GM18873 (cell line): ENCODE data around the gene PSMA6.
"Not testable (repeated sequence)": the region's sequence is repeated elsewhere in the genome, so short reads cannot be mapped to it uniquely, and the experiment has no call there.

Experiments
- ATAC-seq: cut with Tn5 transposase; IDR thresholded peaks from one replicate; pipeline ENCODE4 v1.9.1; 2021; ENCODE audit warnings: mild to moderate bottlenecking, moderate library complexity, moderate number of reproducible peaks; ENCODE audit not compliant: unreplicated experiment, low FRiP score

PSMA6 gene

GRCh38 chr14:35341454-35341750 is 49.2 kb downstream of the PSMA6 start:
- ATAC-seq, result no peak

- no peak for ATAC-seq
Measured at GRCh38 chr14:35341751-35342488, 49.7 kb downstream of the PSMA6 start.

- ATAC-seq, result no peak
Measured at GRCh38 chr14:35342489-35343010, 50.4 kb downstream of the PSMA6 start.

GRCh38 chr14:35343702-35344101 is 51.5 kb downstream of the PSMA6 start:
- no peak for ATAC-seq

- no peak for ATAC-seq
Measured at GRCh38 chr14:35344107-35344807, 52.1 kb downstream of the PSMA6 start.

GRCh38 chr14:35346738-35347322 is 54.6 kb downstream of the PSMA6 start:
- ATAC-seq, result no peak

GRCh38 chr14:35347323-35348043 is 55.3 kb downstream of the PSMA6 start:
- ATAC-seq, result no peak

GRCh38 chr14:35348044-35348380 is 55.8 kb downstream of the PSMA6 start:
- not testable (repeated sequence) for ATAC-seq

- ATAC-seq, result no peak
Measured at GRCh38 chr14:35349496-35350365, 57.5 kb downstream of the PSMA6 start.

- ATAC-seq, result no peak
Measured at GRCh38 chr14:35351497-35351896, 59.3 kb downstream of the PSMA6 start.

GRCh38 chr14:35351897-35352273 is 59.7 kb downstream of the PSMA6 start:
- ATAC-seq, result no peak

- ATAC-seq, result no peak
Measured at GRCh38 chr14:35352274-35353233, 60.4 kb downstream of the PSMA6 start.

- ATAC-seq, result no peak
Measured at GRCh38 chr14:35353409-35354172, 61.4 kb downstream of the PSMA6 start.

- not testable (repeated sequence) for ATAC-seq
Measured at GRCh38 chr14:35355235-35355634, 63.1 kb downstream of the PSMA6 start.

GRCh38 chr14:35355981-35356841 is 64.0 kb downstream of the PSMA6 start:
- no peak for ATAC-seq

GRCh38 chr14:35359655-35360054 is 67.5 kb downstream of the PSMA6 start:
- not testable (repeated sequence) for ATAC-seq

GRCh38 chr14:35361141-35361480 is 68.9 kb downstream of the PSMA6 start:
- ATAC-seq, result no peak
